ENCODE data around the gene CAPZB.

The CAPZB gene

DNA sequence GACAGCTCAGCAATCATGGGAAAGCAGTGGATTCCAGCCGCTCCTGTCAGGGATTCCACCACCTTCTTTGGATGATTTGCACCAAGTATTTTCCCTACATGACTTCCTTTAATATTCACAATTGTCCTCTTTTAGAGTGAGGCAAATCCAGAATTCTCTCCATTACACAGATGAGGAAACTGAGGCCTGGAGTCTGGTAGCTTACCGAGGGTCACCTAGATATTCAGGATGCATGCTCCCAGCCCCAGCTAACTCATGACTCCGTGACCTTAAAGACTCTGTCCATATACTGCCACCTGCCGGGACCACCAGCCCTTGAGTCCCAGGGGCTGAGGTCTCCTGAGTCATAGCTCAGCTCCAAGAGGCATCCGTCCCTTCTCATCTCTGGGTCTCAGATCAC is 80.6 kb downstream of the CAPZB start:
- DNase-seq = no peak

DNA sequence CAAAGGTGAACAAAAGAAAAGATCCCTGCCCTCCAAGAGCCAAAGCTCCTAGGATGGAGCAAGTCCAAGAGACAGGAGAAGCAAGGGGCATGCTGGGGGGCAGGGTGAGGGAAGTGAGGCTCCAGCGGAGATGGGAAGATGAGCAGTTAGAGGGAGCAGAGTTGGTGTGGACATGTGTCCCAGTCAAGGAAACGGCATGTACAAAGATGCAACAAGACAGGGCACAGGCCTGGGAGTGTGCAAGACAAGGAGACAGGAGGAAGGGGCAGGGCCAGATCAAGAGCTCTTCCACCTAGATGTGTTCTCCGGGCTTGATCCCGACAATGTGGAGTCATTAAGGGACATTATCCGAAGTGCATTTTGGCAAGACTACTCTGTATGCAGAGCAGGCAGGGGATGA is 82.1 kb downstream of the CAPZB start:
- DNase-seq = no peak

DNA sequence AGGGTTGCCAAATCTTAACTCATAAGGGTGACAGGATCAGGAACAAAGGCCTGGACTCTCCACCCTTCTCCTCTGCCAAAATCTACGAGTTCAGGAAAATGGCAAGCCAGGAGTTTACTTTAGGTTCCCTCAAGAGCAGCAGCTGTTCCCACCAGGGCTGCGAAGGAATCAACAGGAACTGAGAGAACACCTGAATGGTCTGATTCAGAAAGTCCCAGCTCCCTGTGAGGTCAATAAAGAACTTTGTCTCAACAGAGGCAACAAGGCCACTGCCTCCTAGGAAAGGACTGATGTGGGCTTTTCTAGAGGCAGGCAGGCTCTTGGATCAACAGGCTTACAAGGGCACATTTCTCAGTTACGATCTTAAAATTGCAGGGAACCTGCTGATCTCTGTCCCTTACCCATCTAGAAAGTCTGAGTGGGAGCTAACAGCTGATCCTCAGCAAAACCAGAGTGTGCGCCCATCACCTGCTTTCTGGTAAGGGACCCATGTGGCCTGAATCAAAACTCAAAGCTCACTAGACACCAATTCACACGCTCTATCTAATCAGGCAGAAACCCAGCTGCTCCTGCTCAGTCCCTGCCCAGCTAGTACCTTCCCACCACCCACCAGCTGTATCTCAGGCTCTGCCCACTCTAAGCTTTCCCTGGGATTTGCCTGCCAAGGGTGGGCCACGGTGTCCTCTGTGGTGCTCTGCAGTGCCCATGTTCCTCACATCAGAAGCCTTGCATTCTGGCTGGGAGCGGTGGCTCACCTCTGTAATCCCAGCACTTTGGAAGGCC is 83.1 kb downstream of the CAPZB start:
- no peak for DNase-seq

DNA sequence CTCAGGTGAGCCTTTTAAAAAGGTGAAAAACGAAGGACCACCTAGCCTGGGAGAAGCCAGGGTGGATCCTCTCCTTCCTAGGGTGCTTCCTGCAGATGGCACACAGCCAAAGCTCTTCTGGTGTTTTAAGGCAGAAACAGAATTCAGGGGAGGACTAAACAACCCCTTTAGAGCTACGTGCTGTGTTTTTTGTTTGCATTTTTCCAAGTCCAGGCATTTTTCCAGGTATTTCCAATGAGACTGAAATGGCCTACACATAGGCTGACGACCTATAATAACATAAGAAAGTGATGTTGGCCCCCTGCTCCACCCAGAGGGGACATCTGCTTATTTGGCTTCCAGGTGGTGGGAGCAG is 83.8 kb downstream of the CAPZB start:
- DNase-seq = no peak

DNA sequence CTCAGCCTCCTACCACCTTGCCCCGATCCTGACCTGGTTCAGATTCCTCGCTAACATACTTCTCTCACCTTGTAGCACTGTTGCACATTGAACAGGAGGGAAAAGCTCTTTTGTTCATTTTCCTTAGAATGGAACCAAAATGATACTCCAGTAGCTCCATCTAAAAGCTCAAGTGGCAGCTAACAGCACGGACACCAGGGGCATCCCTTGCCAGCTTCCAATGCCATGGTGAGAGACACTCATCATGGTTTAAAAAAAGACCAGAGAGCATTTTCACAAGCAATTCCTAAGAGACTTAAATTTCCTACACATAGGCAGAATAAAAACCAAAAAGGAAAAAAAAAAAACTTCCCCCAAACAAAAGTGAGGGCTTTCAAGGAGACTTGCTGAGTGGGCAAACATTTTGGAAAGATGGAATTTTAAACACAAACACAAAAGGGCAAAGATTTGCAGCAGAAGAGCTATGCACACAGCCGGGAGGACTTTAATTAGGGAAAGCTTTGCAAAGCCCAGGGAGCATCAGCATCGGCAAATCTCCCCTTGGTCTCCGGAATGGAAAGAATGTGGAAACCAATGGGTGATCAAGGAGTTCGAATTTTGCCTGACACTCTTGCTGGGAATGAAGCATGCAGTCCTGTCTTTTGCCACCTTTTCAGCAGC is 84.3 kb downstream of the CAPZB start:
- no peak for DNase-seq

- no peak for DNase-seq
Measured at GRCh38 chr1:19400192-19400611, 85.1 kb downstream of the CAPZB start.

- DNase-seq = no peak
Measured at GRCh38 chr1:19398309-19398760, 87.0 kb downstream of the CAPZB start.

GRCh38 chr1:19397217-19397945 is 88.0 kb downstream of the CAPZB start:
- no peak for DNase-seq

GRCh38 chr1:19396280-19396679 is 89.1 kb downstream of the CAPZB start:
- no peak for DNase-seq

DNA sequence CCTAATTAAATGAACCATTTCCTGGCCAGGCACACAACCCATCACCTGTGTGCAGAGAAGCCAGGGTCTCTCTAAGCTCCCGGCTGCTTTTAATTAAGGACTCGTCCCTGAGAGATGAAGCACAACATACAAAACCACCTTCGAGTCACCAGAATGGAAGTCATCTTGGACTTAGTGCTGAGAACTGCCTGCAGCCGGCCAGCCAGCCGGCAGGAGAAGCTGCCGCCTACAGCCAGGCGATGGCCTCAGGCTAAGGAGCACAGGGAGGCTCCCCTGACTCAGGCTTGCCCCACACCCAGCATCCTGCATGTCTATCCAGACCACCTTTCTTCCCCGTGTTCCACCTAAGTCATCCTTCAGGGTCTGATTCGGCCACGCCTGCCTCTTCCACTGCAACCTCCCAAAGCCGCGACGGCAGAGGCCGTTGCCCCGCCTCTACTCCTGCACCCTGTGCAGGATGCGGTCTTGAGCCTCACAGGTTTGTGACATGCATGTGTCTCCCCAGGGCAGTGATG is 89.6 kb downstream of the CAPZB start:
- no peak for DNase-seq

- no peak for DNase-seq
Measured at GRCh38 chr1:19393046-19393445, 92.3 kb downstream of the CAPZB start.

GRCh38 chr1:19392221-19392620 is 93.1 kb downstream of the CAPZB start:
- DNase-seq = no peak

- no peak for DNase-seq
Measured at GRCh38 chr1:19391596-19391981, 93.8 kb downstream of the CAPZB start.

DNA sequence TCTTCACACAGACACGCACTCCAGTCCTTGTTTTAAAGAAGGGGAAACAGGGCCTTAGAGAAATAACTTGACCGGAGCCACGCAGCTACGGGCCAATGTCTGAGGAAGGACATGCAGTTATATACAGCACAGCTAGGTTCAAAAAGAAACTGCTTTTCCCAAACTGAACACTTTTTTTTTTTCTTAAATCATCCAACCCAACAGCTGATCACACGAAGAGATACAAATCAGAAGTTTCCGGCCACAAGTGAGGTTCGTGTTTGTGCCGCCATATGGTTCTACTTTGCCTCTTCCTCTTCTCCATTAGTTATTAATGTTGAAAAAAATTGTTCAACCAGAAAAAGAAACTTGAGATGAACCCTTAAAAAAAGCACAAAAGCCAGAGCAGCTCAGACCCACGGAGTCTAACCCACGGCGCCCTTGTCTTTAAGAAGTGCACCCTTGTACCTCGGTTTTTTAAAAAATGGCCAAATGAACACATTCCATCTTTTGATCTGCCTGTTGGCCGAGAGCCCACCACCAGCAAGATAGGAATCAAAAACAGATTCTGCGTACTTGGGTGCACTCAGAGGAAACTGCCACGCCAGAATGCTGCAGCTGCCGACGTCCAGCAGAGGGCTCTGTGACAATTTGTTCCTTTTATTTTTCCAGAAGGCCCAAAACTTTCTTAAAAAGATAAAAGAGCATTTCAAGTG is 94.3 kb downstream of the CAPZB start:
- no peak for DNase-seq

DNA sequence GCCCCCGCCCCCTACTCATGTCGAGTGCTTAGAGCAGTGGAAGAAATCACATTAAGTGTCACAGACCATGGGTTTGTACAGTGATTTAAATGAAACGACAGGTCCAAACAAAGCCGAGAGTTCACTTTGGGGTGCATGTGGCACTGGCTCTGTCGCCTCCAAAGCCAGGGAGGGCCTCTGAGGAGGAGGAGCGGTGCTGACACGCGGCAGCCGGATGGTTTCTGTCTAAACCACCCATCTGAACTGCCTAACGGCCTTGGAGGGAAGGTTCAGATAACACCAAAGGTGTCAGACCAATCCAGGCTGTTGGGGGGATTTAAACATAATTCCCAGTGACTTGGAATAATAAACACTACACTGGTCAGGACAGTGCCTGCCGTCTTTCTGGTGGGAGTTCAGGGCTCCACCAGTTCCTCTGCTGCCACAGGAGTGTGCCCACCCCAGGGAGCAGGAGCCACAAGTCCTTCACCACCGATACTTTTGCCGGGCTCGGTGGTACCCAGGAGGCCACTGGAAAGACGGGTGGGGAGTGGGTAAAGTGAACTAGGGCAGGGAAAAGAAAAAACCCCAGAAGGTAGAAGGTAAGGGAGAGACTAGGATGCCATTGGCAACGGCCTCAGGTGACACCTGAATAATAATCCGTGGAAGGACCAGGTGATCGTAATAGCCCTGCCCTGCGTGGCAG is 95.0 kb downstream of the CAPZB start:
- no peak for DNase-seq

DNA sequence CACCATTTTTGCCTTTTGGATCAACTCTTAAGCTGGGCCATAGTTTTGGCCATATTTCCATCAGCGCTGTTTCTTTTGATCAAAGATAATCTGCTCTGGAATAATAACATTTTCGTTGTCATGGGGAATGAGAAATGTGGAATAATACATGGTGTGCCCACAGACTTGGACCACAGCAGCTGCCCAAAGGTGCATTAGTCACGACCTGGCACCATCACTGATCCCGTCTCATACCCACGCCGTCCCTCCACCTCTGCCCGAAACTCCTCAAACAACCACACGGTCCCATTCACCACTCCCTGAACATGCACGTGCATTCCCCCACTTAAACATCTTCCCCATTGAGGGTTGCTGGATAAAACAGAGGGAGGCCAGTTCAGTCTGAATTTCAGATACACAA is 96.4 kb downstream of the CAPZB start:
- DNase-seq = no peak

GRCh38 chr1:19387045-19387467 is 98.3 kb downstream of the CAPZB start:
- DNase-seq = no peak

DNA sequence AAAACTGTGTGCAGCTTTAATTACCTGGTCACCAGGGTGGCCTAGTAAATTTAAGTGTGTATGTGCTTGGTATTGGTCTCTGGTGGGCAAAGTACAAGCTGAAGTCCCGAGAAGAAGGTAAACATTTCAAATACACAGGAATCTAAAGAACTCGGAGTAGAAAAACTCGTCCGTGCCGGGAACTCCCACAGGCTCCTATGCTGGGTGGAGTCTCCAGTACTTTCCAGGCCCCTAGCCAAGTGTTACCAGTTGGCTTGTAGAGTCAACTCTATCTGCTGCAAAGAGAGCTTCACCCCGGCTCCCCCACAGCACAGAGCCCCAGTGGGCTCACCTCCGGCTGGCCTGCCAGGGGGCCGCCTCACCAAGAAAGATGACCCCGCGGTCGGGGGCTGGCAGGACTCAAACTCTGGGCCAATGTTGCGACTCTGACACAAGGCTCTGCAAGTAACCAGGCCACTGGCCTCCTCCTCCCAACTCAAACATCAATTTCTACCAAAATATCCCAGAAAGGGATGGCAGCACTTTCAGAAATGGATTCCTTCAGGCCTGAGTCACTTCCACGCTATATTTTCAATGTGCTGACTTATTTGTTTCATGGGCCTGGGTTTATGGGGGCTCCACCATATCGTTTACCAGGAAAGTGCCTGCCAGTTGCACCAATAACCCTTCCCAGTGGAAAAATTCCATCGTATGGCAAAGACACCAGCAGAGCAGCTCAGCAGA is 99.3 kb downstream of the CAPZB start:
- DNase-seq = no peak

DNA sequence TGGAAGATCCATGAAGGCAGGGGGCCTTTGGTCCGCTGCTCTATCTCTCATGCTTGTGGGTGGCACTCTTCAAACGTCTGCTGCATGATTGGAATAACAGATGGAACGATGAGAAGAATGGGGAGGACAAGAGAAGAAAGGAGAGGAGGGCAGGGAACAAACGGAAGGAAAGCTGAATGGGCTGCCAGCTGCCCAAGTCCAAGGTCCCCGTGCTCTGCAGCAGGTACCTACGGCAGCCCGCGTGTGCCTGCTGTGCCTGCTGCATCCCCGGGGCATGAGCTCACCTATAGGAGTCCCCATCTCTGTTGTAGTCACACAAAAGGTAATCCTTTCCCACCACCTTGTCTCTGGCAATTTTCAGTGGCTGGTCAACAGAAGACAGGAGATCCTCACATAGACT is 100.1 kb downstream of the CAPZB start:
- DNase-seq = no peak

DNA sequence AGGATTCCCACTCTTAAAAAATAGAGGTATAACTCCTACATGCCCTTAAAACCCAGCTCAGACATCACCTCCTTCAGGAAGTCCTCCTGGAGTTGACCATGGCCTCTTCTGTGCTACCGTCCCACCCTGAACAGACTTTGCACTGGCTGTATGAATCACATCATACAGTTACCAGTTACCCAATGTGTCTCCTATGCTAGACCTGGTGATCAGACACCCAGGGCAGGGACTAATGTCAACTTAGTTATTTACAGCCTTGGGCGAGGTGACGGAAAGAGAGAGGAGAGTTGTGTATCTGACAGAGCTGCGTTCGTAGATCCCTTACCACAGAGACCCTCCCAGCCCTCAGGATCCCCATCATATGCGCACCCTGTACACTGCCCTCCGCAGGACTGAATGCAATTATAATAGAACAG is 100.6 kb downstream of the CAPZB start:
- DNase-seq = no peak

- no peak for DNase-seq
Measured at GRCh38 chr1:19384113-19384512, 101.2 kb downstream of the CAPZB start.

DNA sequence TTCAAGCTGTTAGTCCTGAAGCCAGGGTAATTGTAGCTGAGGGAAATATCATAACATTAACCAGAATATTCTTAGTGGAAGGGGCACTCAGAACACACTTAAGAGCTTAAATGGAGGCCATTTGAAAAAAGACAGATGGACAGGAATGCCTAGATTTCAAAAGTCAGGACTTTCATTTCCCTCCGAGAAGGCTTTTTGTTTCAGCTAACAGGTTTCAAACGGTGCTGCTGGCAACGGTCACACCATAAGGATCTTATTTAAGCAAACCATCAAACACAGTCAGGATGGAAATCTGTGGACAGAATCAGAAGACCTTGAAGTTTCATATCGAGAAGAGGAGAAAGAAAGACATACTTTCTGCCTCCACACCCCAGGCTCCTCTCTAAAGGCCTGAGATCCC is 103.1 kb downstream of the CAPZB start:
- DNase-seq = no peak
